Activated CD8-positive, alpha-beta memory T cell treated with anti-CD3 and anti-CD28 coated beads, Interleukin-2, amount 50 U/mL, for 4 hours (primary cell): ENCODE measurements around the gene PCSK2.

Experiments
- DNase-seq: peaks from one replicate; pipeline ENCODE4 v3.0.0-alpha.2; 2020

Gene PCSK2

GRCh38 chr20:17452441-17452840, 225.6 kb downstream of the PCSK2 start:
- DNase-seq = no peak

- DNase-seq = no peak
Measured at GRCh38 chr20:17453592-17453991, 226.8 kb downstream of the PCSK2 start.

- DNase-seq = no peak
Measured at GRCh38 chr20:17456279-17456678, 229.4 kb downstream of the PCSK2 start.

GRCh38 chr20:17457079-17457478, 230.2 kb downstream of the PCSK2 start:
- DNase-seq = no peak

- DNase-seq = no peak
Measured at GRCh38 chr20:17457588-17458190, 230.8 kb downstream of the PCSK2 start.

- no peak for DNase-seq
Measured at GRCh38 chr20:17460119-17460518, 233.3 kb downstream of the PCSK2 start.

- no peak for DNase-seq
Measured at GRCh38 chr20:17461941-17462340, 235.1 kb downstream of the PCSK2 start.

GRCh38 chr20:17463711-17464110, 236.9 kb downstream of the PCSK2 start:
- no peak for DNase-seq

GRCh38 chr20:17465236-17465635, 238.4 kb downstream of the PCSK2 start:
- DNase-seq = no peak

- no peak for DNase-seq
Measured at GRCh38 chr20:17466641-17467040, 239.8 kb downstream of the PCSK2 start.

- no peak for DNase-seq
Measured at GRCh38 chr20:17467120-17467655, 240.3 kb downstream of the PCSK2 start.

GRCh38 chr20:17468073-17468840, 241.4 kb downstream of the PCSK2 start:
- DNase-seq = no peak

- no peak for DNase-seq
Measured at GRCh38 chr20:17469246-17470030, 242.6 kb downstream of the PCSK2 start.

GRCh38 chr20:17470521-17470920, 243.7 kb downstream of the PCSK2 start:
- no peak for DNase-seq

- DNase-seq = no peak
Measured at GRCh38 chr20:17470973-17471372, 244.1 kb downstream of the PCSK2 start.

- DNase-seq = no peak
Measured at GRCh38 chr20:17471606-17472187, 244.9 kb downstream of the PCSK2 start.

GRCh38 chr20:17473659-17474058, 246.8 kb downstream of the PCSK2 start:
- no peak for DNase-seq

GRCh38 chr20:17479063-17479657, 252.3 kb downstream of the PCSK2 start:
- no peak for DNase-seq

- DNase-seq = no peak
Measured at GRCh38 chr20:17480696-17481095, 253.9 kb downstream of the PCSK2 start.

GRCh38 chr20:17481661-17482060, 254.8 kb downstream of the PCSK2 start:
- DNase-seq = no peak

- DNase-seq = no peak
Measured at GRCh38 chr20:17482536-17482935, 255.7 kb downstream of the PCSK2 start.

- no peak for DNase-seq
Measured at GRCh38 chr20:17485017-17485416, 258.2 kb downstream of the PCSK2 start.
